ENCODE results near the gene RNF152.

- TF ChIP-seq CTCF (IDR thresholded peaks at IDR 0.05) (no peak), POLR2A (IDR thresholded peaks at IDR 0.05) (no peak), EP300 (IDR thresholded peaks at IDR 0.05) (no peak)
These were observed 58.8 kb downstream of the RNF152 start for GRCh38 chr18:61833978-61834377.
